ENCODE measurements around the gene ADGRE2.

ADGRE2 gene

DNA sequence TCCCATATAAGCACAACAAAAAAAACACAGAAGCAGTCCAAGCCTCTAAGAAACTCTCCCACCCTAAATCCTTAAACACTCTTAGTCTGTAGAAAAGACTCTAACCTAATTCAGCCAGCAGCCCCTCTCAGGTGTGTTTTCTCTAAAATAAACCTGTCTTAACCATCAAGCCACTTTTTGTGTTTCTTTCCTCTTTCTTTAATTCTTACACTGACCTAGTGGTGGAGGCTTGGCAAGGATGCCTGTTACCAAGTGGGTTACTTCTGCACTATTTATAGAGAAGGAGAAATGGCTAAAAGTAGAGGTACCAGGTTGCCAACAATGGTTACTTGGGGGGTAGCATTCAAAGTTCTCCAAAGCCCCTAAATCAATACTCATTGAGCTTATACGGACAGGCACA is 44.8 kb downstream of the ADGRE2 start:
- DNase-seq (ENCODE audit: low read depth) = no peak

GRCh38 chr19:14732510-14732909 is 45.9 kb downstream of the ADGRE2 start:
- DNase-seq (ENCODE audit: low read depth) = no peak

DNA sequence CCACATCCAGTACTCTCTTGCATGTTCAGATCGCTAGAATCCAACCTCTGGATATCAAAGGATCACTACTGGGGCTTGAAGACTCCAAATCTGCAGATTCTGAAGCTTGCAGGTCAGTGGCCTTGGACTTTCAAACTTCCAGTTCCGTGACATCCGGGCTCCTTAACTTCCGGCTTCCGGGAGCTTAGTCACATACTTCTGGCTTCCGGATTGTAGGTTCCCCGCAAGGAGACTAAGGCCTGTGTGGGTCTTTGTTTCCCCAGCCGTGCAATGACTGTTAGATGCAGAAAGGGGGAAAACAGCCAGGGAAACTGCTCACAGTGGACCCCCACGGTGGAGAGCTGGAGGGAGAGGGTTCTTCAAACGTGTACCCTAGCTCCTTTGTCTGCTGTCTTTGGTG is 47.2 kb downstream of the ADGRE2 start:
- no peak for DNase-seq (ENCODE audit: low read depth)

DNA sequence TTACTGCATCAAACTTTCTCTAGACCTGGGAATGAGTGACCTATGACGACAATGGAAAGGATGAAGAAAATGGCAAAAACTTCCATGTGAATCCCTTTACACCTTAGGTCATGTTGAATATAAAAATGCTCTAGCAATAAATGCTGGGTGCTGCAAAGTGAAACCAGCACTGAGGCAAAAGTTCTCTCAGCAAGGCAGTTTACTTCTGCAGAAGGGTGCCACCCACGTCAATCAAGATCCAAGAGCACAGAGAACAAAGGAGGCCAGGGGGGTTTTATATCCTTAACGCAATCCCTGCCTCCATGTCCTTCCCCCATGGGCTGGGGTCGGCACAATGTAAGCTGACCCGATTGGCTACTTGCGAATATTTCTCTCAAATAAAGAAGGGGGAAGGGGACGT is 49.8 kb downstream of the ADGRE2 start:
- DNase-seq (ENCODE audit: low read depth) = no peak

DNA sequence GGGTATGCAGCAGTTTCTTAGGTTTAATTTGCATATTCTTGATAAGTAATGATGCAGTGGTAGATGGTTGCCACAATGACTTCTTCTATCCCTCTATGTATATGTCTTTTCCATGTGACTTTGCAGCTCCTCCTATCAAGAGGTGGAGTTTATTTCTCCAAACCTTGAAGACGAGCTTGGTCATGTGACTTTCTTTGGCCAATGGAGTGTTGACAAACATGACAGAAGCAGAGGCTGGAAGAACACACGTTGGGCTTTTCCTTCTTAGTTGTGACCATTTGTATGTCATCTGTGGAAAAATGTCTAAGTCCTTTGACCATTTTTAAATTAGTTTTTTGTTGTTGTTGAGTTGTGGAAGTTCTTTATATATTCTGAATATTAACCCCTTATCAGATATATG is 56.2 kb downstream of the ADGRE2 start:
- no peak for DNase-seq (ENCODE audit: low read depth)

DNA sequence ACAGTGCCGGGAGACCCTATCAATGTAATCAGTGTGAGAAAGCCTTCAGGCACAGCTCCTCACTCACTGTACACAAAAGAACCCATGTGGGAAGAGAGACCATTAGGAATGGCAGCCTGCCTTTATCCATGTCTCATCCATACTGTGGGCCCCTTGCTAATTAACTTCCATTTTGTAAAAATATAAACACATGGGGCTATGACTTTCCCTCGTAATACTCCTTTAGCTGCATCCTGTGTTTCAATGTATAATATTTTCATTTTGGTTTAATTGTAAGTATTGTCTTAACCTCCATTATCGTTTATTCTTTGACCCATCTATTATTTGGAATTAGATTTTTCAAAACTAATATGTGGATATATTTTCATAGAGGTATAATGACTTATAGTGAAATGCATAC is 59.2 kb downstream of the ADGRE2 start:
- DNase-seq (ENCODE audit: low read depth) = no peak

DNA sequence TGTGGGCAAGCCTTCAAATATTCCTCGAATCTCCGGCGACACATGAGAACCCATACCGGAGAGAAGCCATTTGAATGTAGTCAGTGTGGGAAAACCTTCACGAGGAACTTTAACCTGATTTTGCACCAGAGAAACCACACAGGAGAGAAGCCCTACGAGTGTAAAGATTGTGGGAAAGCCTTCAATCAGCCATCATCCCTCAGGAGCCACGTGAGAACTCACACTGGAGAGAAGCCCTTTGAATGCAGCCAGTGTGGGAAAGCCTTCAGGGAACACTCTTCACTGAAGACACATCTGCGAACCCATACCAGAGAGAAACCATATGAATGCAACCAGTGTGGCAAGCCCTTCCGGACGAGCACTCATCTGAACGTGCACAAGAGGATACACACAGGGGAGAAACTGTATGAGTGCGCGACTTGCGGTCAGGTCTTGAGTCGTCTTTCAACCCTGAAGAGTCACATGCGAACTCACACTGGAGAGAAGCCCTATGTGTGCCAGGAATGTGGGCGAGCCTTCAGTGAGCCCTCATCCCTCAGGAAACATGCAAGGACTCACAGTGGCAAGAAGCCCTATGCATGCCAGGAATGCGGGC is 59.7 kb downstream of the ADGRE2 start:
- no peak for DNase-seq (ENCODE audit: low read depth)

GRCh38 chr19:14715841-14716240 is 62.5 kb downstream of the ADGRE2 start:
- no peak for DNase-seq (ENCODE audit: low read depth)

- no peak for DNase-seq (ENCODE audit: low read depth)
Measured at GRCh38 chr19:14704450-14704849, 73.9 kb downstream of the ADGRE2 start.

DNA sequence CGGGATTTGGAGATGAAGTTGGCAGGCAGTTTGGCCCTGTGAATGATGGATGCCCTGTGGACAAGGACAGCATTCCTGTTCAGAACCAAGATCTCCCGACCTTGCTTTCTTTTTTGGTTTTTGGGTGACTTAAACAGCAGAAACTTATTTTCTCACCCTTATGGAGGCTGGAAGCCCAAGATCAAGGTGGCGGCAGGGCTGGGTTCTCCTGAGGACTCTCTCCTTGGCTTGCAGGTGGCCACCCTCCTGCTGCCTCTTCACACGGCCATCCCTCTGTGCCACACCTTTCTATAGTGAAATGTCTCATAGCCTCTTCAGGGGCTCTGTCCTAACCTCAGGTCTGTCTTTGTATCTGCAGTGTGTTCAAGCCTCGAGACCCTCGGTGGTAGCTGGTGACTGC is 74.5 kb downstream of the ADGRE2 start:
- DNase-seq (ENCODE audit: low read depth) = no peak

- DNase-seq (ENCODE audit: low read depth) = no peak
Measured at GRCh38 chr19:14700711-14701375, 77.5 kb downstream of the ADGRE2 start.

DNA sequence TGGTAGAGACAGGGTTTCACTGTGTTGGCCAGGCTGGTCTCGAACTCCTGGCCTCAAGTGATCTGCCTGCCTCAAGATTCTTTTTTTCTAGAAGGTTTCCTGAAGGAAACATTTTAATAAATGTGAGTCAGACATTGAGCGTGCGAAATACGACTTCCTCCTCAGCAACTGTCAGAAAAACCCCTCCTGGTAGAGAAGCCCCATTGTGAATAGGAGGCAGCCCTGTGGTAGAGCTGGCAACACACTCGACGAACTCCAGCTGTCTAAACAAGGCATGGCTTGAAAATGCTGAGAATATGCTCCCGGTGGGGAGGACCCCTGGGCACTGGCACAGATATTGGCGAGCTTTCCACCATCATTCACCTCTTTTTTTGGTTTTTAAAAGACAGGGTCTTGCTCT is 78.7 kb downstream of the ADGRE2 start:
- no peak for DNase-seq (ENCODE audit: low read depth)

DNA sequence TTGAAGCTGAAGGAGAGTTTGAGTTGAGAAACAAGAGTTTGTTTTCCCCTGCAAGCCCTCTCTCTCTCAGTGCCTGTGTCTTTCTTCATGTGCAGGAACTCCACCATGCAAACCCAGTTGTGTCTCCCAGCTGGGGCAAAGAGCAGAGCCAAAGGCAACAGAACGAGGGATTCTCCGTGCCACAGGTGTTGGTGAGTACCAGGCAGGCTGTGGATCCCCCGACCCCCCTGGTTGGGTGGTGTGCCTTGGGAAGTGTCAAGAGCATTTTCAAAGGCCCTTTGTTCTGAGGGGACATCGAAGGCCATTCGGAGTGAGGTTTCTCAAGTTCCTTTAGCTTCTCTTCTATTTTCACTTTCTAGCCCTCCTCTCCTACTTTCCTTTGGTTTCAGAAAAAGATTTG is 82.9 kb downstream of the ADGRE2 start:
- DNase-seq (ENCODE audit: low read depth) = no peak

DNA sequence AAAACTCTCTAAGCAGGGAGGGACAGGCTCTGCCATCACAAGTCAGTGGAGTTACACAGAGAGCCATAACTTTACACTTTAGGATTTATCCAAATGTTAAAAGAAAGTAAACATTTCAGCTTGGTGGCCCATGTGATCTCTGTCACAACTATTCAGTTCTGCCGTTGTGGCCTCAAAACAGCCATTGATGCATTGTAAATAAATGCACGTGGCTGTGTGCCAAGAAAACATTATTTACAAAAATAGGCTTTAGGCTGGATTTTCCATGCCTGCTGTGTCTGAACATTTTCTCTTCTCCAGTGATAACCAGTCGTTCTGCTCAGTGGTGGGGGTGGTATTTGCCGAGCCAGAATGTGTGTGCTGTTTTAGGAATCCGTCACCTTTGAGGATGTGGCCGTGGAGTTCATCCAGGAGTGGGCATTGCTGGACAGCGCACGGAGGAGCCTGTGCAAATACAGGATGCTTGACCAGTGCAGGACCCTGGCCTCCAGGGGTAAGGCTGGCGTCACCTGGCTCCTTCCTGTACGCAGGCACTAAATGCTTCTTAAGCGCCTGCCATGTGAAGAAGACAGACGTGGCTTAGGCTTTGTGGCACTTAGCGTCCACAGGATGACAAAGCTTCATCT is 83.6 kb downstream of the ADGRE2 start:
- DNase-seq (ENCODE audit: low read depth) = no peak

GRCh38 chr19:14689598-14690503 is 88.5 kb downstream of the ADGRE2 start, which contains the start of gene ZNF333:
ZNF333 (plus strand) TSS chr19:14690048; CDS start chr19:14693492, 3,444 bp downstream.
- peak; percentile 97 for DNase-seq (ENCODE audit: low read depth)

GRCh38 chr19:14686411-14686810 is 91.9 kb downstream of the ADGRE2 start:
- DNase-seq (ENCODE audit: low read depth) = no peak

DNA sequence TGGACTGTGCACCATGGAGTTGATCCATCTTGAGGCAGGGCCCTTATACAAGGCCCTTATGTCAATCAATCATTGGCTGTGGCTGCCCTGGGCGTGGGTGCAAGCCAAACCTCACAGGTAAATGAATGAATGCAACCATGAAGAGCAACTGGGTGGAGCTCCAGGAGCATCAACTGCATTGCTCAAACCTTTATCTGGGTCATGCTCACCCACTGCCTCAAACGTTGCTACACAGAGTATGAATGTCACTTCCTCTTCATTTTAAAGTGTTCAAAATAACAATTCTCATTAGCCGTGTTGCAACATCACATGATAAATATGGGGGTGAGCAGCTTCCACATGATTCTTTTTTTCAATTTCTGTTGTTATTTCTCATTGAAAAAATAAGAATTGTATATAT is 94.9 kb downstream of the ADGRE2 start:
- DNase-seq (ENCODE audit: low read depth) = peak; percentile 3
